Urinary bladder (tissue), 4 donors: Measurements from ENCODE around the gene GMPR. TPM values are rescaled to one million over a fixed set of nuclear protein-coding genes. Genes with fewer than 3 reads are reported as not detected.
"Not testable (repeated sequence)": the region's sequence is repeated elsewhere in the genome, so short reads cannot be mapped to it uniquely, and the experiment has no call there.

Source experiments
- DNase-seq: peaks from one replicate; pipeline ENCODE4 v3.0.0-alpha.2; 2015; ENCODE audit errors: extremely low spot score
- H3K27ac ChIP-seq: one replicate; pipeline ENCODE4 v1.5.1; 2013; ENCODE audit warnings: low read depth, mild to moderate bottlenecking, moderate library complexity
- H3K36me3 ChIP-seq: one replicate; pipeline ENCODE4 v1.6.1; 2013; ENCODE audit warnings: mild to moderate bottlenecking, moderate library complexity; ENCODE audit not compliant: insufficient read depth
- H3K4me1 ChIP-seq: one replicate; pipeline ENCODE4 v1.6.1; 2013; ENCODE audit warnings: mild to moderate bottlenecking, moderate library complexity; ENCODE audit not compliant: insufficient read depth
- H3K4me3 ChIP-seq: one replicate; pipeline ENCODE4 v1.5.1; 2013; ENCODE audit warnings: low read depth, low read length
- WGBS: extraction: QIAGEN DNeasy Blood & Tissue Kit; methylation state at CpG from one replicate; pipeline ENCODE4 v1.1.7; 2013; 5-methylcytosine and 5-hydroxymethylcytosine counted together
- polyA plus RNA-seq: library from polyadenylated mRNA; stranded (reverse); fragments of 200-250 nt; gene quantifications from one replicate; pipeline ENCODE4 v1.2.3, GENCODE V29; 2013
- total RNA-seq: library from RNA; depleted of rRNA; stranded (reverse); fragments of >200 nt; gene quantifications from one replicate; pipeline ENCODE4 v1.2.3, GENCODE V29; 2014
- donor health status: healthy with polysubstance abuse.
- donor health status: healthy.

The GMPR gene
- total and polyA plus RNA-seq, 2 donors: 4.5 to 5.4 TPM

DNA sequence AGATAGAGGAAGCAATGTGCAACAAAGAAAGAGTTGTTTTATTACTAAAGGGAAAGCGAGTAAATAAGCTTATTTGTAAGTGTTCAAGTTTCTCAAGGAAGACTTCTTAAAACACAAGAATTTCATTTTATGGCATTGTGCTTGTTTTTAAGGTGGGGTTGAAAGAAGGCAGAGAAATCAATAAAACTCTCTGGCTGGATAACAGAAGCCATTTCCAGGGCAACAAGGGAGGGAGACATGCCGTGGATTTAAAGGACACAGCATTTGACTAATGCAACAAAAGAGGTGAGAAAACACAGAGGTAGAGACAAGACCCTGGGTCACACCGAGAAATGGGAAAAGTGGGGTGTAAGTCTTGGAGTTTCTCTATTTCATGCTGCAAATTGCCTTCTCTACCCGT, 28.8 kb upstream of the GMPR start:
- no peaks in the 10 kb centered on the region for H3K4me1 ChIP-seq
- no peak for DNase-seq
- H3K36me3 ChIP-seq: no peaks in the 10 kb centered on the region
- no peak overlapping the region for H3K4me3 ChIP-seq
- no peak overlapping the region for H3K27ac ChIP-seq
- 53% methylated on average over 4 of the region's 4 CpGs for WGBS

DNA sequence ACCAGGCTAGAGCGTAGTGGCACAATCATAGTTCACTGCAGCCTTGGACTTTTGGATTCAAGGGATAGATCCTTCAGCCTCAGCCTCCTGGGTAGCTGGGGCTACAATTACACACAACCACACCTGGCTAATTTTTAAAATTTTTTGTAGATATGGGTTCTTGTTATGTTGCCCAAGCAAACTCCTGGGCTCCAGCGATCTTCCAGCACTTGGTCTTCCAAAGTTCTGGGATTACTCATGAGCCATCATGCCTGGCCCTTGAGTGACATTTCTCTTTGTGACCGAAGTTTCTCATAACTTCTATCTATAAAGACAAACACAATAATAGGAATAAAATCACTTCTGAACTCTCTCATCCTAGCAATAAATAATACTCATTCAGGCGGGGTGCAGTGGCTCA, 26.1 kb upstream of the GMPR start:
- Histone ChIP-seq H3K27ac (no peak overlapping the region), H3K36me3 (no peaks in the 10 kb centered on the region), H3K4me1 (no peaks in the 10 kb centered on the region), H3K4me3 (no peak overlapping the region)
- no peak for DNase-seq
- 97% methylated on average over 4 of the region's 4 CpGs for WGBS

DNA sequence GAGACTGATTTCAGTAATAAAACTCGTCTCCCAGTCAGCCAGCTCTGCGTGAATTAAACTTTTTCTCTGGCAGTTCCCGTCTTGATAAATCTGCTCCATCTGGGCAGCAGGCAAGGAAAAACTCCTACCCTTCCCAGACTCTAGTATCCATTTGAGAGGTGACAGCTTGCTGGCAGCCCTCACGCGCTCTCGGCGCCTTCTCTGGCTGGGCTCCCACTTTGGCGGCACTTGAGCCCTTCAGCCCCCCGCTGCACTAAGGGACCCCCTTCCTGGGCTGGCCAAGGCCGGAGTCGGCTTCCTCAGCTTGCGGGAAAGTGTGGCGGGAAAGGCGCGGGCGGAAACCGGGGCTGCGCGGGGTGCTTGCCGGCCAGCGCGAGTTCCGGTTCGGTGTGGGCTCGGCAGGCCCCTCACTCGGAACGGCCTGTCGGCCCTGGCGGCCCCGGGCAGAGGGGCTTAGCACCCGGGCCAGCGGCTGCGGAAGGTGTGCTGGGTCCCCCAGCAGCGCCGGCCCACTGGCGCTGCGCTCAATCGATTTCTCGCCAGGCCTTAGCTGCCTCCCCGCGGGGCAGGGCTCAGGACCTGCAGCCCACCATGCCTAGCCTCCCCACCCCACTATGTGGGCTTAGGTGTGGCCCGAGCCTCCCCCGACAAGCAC, 21.8 kb upstream of the GMPR start:
- H3K27ac ChIP-seq: no peak overlapping the region
- no peaks in the 10 kb centered on the region for H3K4me1 ChIP-seq
- H3K4me3 ChIP-seq: no peak overlapping the region
- H3K36me3 ChIP-seq: no peaks in the 10 kb centered on the region
- WGBS: 30% methylated on average over 43 of the region's 43 CpGs
- DNase-seq: no peak

DNA sequence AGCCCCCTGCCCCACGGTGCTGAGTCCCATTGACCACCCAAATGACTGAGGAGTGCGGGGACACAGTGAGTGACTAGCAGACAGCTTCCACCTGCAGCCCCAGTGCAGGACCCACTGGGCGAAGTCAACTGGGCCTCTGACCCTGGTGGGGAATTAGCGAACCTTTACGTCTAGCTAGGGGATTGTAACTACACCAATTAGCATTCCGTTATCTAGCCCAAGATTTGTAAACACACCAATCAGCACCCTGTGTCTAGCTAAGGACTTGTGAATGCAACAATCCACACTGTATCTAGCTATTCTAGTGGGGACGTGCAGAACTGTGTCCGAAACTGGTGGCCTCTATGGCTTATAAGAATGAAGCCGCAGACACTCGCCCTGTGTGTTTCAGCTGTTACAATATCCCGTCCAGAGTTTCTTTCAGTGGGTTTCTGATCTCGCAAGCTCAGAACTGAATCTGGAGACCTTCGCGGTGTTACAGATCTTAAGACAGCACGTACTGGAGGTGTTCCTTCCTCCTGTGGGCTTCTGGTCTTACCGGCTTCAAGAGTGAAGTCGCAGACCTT, 21.1 kb upstream of the GMPR start:
- Histone ChIP-seq H3K4me3 (no peak overlapping the region), H3K27ac (no peak overlapping the region), H3K36me3 (no peaks in the 10 kb centered on the region), H3K4me1 (no peaks in the 10 kb centered on the region)
- whole genome bisulfite sequencing: 95% methylated on average over 17 of the region's 17 CpGs
- no peak for DNase-seq

DNA sequence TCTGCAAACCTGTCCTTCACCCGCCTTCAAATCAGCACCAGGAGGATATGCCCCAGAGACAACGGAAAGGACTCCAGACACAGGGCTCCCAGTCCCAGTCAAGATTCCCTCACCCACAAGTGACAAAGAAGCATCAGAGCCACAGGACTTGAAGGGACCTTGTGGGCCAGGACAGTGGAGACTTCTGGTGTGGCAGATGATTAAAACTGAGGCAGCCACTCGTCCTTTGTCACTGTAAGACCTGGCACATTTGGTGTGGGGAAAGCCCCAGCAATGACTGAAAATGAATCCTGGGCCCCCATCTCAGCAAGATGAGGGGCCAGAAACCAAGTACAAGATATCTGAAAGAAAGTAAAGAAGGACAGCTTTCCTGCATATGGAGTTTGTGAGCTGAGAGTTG, 15.6 kb upstream of the GMPR start:
- no peak overlapping the region for H3K27ac ChIP-seq
- no peaks in the 10 kb centered on the region for H3K36me3 ChIP-seq
- DNase-seq: no peak
- H3K4me3 ChIP-seq: no peak overlapping the region
- H3K4me1 ChIP-seq: no peaks in the 10 kb centered on the region
- 90% methylated on average over 3 of the region's 3 CpGs for WGBS

DNA sequence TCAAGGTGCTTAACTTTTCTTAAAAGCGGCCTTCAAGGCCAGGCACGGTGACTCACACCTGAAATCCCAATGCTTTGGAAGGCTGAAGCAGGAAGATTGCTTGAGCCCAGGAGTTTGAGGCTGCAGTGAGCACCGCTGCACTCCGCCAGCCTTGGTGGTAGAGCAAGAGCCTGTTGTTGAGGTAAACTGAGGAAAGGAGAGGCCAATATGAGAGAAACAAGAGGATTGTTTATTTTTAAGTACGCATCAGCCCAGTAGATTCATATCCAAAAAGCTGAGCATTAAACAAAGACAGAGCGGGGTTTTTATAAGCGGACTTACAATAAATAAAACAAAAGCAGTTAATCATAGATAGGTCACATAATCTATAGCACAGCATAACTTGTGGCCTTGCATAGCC, 15.0 kb upstream of the GMPR start:
- WGBS: 91% methylated on average over 7 of the region's 7 CpGs

DNA sequence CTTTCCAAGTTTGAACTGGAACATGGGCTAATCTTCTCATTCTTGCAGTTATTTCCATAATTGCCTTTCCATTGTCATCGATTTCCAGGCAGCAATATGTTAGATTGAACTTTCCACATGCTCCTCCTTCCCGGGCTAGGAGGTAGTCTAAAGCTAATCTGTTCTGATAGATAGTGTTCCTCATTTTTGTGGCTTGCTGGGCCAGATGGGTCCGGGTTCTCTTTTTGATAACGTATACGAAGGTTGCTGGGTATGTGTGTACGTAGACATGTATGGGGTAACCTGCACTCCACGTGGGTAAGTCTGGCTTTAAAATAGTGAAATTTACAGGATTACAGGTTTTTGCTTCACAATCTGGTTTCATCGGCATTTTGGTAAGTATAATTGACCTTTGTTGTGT, 14.0 kb upstream of the GMPR start:
- H3K36me3 ChIP-seq: no peaks in the 10 kb centered on the region
- no peak overlapping the region for H3K4me3 ChIP-seq
- WGBS: 84% methylated on average over 8 of the region's 8 CpGs
- DNase-seq: no peak
- H3K27ac ChIP-seq: no peak overlapping the region
- no peaks in the 10 kb centered on the region for H3K4me1 ChIP-seq

More for the DNA sequence above, 15.0 kb upstream of the GMPR start:
- Histone ChIP-seq H3K4me3 (no peak overlapping the region), H3K27ac (no peak overlapping the region), H3K36me3 (no peaks in the 10 kb centered on the region), H3K4me1 (no peaks in the 10 kb centered on the region)
- DNase-seq: no peak

DNA sequence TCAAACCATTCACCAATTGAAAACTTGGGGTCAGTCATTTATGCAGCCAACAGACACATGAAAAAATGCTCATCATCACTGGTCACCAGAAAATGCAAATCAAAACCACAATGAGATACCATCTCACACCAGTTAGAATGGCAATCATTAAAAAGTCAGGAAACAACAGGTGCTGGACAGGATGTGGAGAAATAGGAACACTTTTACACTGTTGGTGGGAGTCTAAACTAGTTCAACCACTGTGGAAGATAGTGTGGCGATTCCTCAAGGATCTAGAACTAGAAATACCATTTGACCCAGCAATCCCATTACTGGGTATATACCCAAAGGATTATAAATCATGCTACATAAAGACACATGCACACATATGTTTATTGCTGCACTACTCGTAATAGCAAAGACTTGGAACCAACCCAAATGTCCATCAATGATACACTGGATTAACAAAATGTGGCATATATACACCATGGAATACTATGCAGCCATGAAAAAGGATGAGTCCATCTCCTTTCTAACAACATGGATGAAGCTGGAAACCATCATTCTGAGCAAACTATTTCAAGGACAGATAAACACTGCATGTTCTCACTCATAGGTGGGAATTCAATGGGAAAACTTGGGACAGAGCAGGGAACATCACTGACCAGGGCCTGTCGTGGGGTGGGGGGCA, 13.2 kb upstream of the GMPR start:
- not testable (repeated sequence) for DNase-seq, H3K4me1 ChIP-seq, H3K27ac ChIP-seq, H3K36me3 ChIP-seq, H3K4me3 ChIP-seq
- 85% methylated on average over 3 of the region's 3 CpGs for WGBS

DNA sequence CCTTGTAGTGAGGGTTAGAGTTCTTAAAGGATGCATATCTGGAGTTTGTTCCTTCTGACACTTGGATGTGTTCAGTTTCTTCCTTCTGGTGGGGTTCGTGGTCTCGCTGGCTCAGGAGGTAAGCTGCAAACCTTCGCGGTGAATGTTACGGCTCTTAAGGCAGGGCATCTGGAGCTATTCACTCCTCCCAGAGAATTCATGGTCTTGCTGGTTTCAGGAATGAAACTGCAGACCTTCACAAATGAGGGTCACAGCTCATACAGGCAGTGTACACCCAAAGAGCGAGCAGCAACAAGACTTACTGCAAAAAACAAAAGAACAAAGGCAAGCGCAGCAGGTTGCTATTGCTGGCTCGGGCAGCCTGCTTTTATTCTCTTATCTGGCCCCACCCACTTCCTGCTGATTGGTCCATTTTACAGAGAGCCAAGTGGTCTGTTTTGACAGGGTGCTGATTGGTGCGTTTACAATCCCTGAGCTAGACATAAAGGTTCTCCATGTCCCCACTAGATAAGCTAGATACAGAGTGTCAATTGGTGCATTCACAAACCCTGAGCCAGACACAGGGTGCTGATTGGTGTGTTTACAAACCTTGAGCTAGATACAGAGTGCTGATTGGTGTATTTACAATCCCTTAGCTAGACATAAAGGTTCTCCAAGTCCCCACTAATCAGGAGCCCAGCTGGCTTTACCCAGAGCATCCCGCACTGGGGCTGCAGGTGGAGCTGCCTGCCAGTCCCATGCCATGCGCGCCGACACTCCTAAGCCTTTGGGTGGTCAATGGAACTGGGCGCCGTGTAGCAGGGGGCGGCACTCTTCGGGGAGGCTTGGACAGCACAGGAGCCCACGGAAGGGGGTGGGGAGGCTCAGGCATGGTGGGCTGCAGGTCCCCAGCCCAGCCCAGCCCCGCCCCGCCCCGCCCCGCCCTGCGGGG, 12.0 kb upstream of the GMPR start:
- WGBS: 86% methylated on average over 23 of the region's 23 CpGs
- H3K36me3 ChIP-seq, H3K4me3 ChIP-seq, H3K27ac ChIP-seq, DNase-seq, H3K4me1 ChIP-seq: not testable (repeated sequence)

DNA sequence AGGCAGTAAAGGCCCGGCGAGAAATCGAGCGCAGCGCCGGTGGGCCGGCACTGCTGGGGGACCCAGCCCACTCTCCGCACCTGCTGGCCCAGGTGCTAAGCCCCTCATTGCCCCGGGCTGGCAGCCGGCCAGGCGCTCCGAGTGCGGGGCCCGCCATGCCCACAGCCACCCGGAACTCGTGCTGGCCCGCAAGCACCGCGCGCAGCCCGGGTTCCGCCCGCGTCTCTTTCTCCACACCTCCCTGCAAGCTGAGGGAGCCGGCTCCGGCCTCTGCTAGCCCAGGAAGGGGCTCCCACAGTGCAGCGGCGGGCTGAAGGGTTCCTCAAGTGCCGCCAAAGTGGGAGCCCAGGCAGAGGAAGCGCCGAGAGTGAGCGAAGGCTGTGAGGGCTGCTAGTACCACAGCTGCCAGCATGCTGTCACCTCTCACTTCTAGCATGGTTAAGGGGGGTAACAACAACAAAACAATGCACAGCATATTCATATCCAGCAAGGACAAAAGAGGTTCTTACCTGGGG, 11.3 kb upstream of the GMPR start:
- Histone ChIP-seq H3K36me3 (no peaks in the 10 kb centered on the region), H3K4me3 (no peak overlapping the region), H3K27ac (no peak overlapping the region), H3K4me1 (no peaks in the 10 kb centered on the region)
- DNase-seq: no peak
- WGBS: 89% methylated on average over 32 of the region's 32 CpGs

DNA sequence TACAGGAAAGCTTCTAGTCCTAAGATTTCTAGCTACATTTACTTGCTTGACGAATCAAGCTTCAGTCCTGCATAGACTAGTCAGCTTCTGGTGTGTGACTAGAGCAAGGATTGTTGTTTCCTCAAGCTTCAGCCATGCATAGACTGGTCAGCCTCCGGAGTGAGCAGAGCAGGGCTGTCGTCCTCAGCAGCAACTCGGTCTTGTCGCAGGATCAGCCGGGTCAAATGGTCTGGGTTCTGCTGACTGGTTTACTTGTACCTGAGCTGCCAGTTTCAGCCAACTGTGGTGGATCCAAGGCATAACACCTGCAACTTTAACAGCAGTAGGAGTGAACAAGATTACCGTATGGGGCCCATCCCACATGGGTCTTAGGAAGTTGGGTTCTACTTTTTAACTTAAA, 10.8 kb upstream of the GMPR start:
- no peak overlapping the region for H3K27ac ChIP-seq
- DNase-seq: no peak
- H3K36me3 ChIP-seq: no peaks in the 10 kb centered on the region
- no peaks in the 10 kb centered on the region for H3K4me1 ChIP-seq
- 75% methylated on average over 7 of the region's 7 CpGs for WGBS
- no peak overlapping the region for H3K4me3 ChIP-seq

DNA sequence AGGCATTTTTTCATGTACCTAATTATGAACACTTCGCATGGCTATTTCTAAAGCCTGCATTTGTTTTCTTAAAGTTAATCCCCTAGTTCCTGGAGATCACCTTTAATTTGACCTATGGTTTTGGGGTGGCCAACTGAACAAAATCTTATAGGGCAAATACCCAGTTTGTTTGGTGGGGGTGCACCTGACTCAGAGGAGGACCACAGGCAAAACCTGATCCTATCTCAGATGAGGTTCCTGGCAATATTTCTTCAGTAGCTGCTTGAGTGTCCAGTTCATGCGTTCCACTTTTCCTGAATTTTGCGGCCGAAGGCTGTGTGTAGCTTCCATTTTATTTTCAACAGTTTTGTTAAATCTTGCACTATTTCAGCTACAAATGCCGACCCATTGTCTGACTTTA, 10.3 kb upstream of the GMPR start:
- Histone ChIP-seq H3K36me3 (no peaks in the 10 kb centered on the region), H3K27ac (no peak overlapping the region), H3K4me1 (no peaks in the 10 kb centered on the region), H3K4me3 (no peak overlapping the region)
- DNase-seq: no peak
- 97% methylated on average over 5 of the region's 5 CpGs for WGBS
